Eye (tissue), 1 donor: ENCODE data around the gene HOXD10.

Source experiments
- DNase-seq: peaks from one replicate; pipeline ENCODE4 v3.0.0-alpha.2; 2015

Gene HOXD10

GRCh38 chr2:176115883-176116813, at the start of gene HOXD10:
Gene HOXD10 (plus strand): TSS chr2:176116778. CDS start chr2:176116834, 56 bp downstream.
- DNase-seq, result no peak

- DNase-seq, result no peak
Observed at GRCh38 chr2:176067589-176068418, 48.8 kb upstream of the HOXD10 start.

GRCh38 chr2:176068419-176068832, 48.2 kb upstream of the HOXD10 start:
- peak; percentile 56 for DNase-seq

GRCh38 chr2:176071330-176072291, 45.0 kb upstream of the HOXD10 start:
- DNase-seq, result peak; percentile 47

- DNase-seq, result peak; percentile 16
Observed at GRCh38 chr2:176072292-176072669, 44.3 kb upstream of the HOXD10 start.

- peak; percentile 49 for DNase-seq
Observed at GRCh38 chr2:176072951-176073904, 43.4 kb upstream of the HOXD10 start.

- DNase-seq, result no peak
Observed at GRCh38 chr2:176074919-176075425, 41.6 kb upstream of the HOXD10 start.

GRCh38 chr2:176075481-176075880, 41.1 kb upstream of the HOXD10 start:
- DNase-seq, result peak; percentile 88

GRCh38 chr2:176076063-176076462, 40.5 kb upstream of the HOXD10 start:
- no peak for DNase-seq

GRCh38 chr2:176076796-176077195, 39.8 kb upstream of the HOXD10 start:
- peak; percentile 64 for DNase-seq

- peak; percentile 75 for DNase-seq
Observed at GRCh38 chr2:176078541-176079284, 37.9 kb upstream of the HOXD10 start.

- peak; percentile 59 for DNase-seq
Observed at GRCh38 chr2:176079285-176079830, 37.2 kb upstream of the HOXD10 start.

- DNase-seq, result peak; percentile 76
Observed at GRCh38 chr2:176079831-176080539, 36.6 kb upstream of the HOXD10 start.

GRCh38 chr2:176080540-176081375, 35.8 kb upstream of the HOXD10 start:
- no peak for DNase-seq

- DNase-seq, result peak; percentile 84
Observed at GRCh38 chr2:176081376-176081836, 35.2 kb upstream of the HOXD10 start.

- DNase-seq, result no peak
Observed at GRCh38 chr2:176081837-176082524, 34.6 kb upstream of the HOXD10 start.

- peak; percentile 80 for DNase-seq
Observed at GRCh38 chr2:176082525-176082823, 34.1 kb upstream of the HOXD10 start.
